ENCODE results near the gene TFAP2E.

- TF ChIP-seq CTCF (IDR thresholded peaks at IDR 0.05) (no peak), POLR2A (IDR thresholded peaks at IDR 0.05) (no peak)
These were observed 3.2 kb upstream of the TFAP2E start for GRCh38 chr1:35569936-35570335.

Data from ovary (tissue), 3 donors.